Ovary (tissue), 9 donors: Measurements from ENCODE around the gene ASPSCR1. TPM values are rescaled to one million over a fixed set of nuclear protein-coding genes. Genes with fewer than 3 reads are reported as not detected.

Experiments used
- DNase-seq, 5 donors: peaks; one replicate each; pipeline ENCODE4 v3.0.0-alpha.2; 2019 to 2020
- H3K27ac ChIP-seq, 2 donors: fragments of 200-600 bp; one replicate each; pipeline versions ENCODE4 v1.5.1 to v1.8.0; 2019 to 2022
- H3K27me3 ChIP-seq: fragments of 200-600 bp; one replicate; pipeline ENCODE4 v1.8.0; 2022
- H3K36me3 ChIP-seq: fragments of 200-600 bp; sonication (generic); one replicate; pipeline ENCODE4 v1.5.1; 2019
- H3K4me1 ChIP-seq: one replicate; pipeline ENCODE4 v1.8.1; 2013; ENCODE audit warnings: mild to moderate bottlenecking, moderate library complexity; ENCODE audit not compliant: insufficient read depth
- H3K4me3 ChIP-seq: fragments of 200-600 bp; sonication (generic); one replicate; pipeline ENCODE4 v1.5.1; 2017
- H3K9me3 ChIP-seq, 2 donors: fragments of 200-600 bp in 1 of 2; sonication (generic) in 1 of 2; one replicate each; pipeline versions ENCODE4 v1.5.1 to v1.8.1; 2013 to 2019; ENCODE audit warnings: mild to moderate bottlenecking in 1 of 2, moderate library complexity in 1 of 2
- EP300 ChIP-seq: sonication (generic); formaldehyde crosslinking; IDR thresholded peaks from one replicate; pipeline ENCODE4 v1.6.1; 2017; ENCODE audit warnings: antibody characterized with exemption
- POLR2A ChIP-seq: fragments of 450-650 bp; IDR thresholded peaks from one replicate; pipeline ENCODE4 v1.6.1; 2017; ENCODE audit warnings: antibody characterized with exemption, mild to moderate bottlenecking, moderate library complexity
- WGBS, 3 donors: extraction: QIAGEN DNeasy Blood & Tissue Kit in 1 of 3; methylation state at CpG; one replicate each; pipeline versions ENCODE4 v1.1.5 to v1.1.7; 2013 to 2017; 5-methylcytosine and 5-hydroxymethylcytosine counted together
- intact Hi-C, 4 donors: fragments of 100-400 bp; cut with DNase I; formaldehyde crosslinking; loops; one replicate each; pipeline versions ENCODE4 v1.11.0 to v1.15.1; 2022 to 2023
- polyA plus RNA-seq, 2 donors: library from polyadenylated mRNA; stranded (reverse); fragments of 200-250 nt in 1 of 2; fragments of 350-450 nt in 1 of 2; fragmentation: Illumina TruSeq in 1 of 2; extraction: RNeasy Lipid Tissue Mini Kit (QIAGEN cat#74804) in 1 of 2; gene quantifications; one replicate each; pipeline ENCODE4 v1.2.3, GENCODE V29; 2013 to 2014
- total RNA-seq, 7 donors: library from RNA; depleted of rRNA in 2 of 7; stranded (reverse); fragments of >200 nt in 2 of 7; fragmentation: NEBNext Ultra II Directional in 3 of 7; extraction: Animal tissue kit (Norgen Biotek cat#: 25700) in 3 of 7; gene quantifications; one replicate each; pipeline versions ENCODE4 v1.1.0 to v1.2.4, GENCODE V29; 2016 to 2023
- TF ChIP-seq, protein P1 (sequence below), 3 donors: fragments of 450-650 bp in 2 of 3; fragments of 200-600 bp in 1 of 3; IDR thresholded peaks; one replicate each; pipeline versions ENCODE4 v1.5.1 to v1.8.0; 2016 to 2022; ENCODE audit warnings: antibody characterized with exemption in 3 of 3, mild to moderate bottlenecking in 1 of 3
- donor health status: DM: no; HTN: no; CAD: no; lungs with moderate emphysema.
- donor health status: DM: no; HTN: no; CAD: no.
- donor health status: Bipolar disorder and iron deficiency.
- donor health status: DM: yes; HTN: yes; CAD: no.
- donor health status: DM: no; HTN: no; CAD: no.
- donor health status: DM: yes; HTN: yes; CAD: no.

Gene ASPSCR1
- total and polyA plus RNA-seq, 9 donors = 1.6 to 39.9 (median 24.3) TPM

- H3K4me1 ChIP-seq = peaks cover 3% of the 10 kb centered on the region
- no peaks in the 10 kb centered on the region for H3K9me3 ChIP-seq
- H3K4me3 ChIP-seq = no peak overlapping the region
- H3K36me3 ChIP-seq = no peaks in the 10 kb centered on the region
- no peaks in the 10 kb centered on the region for H3K27me3 ChIP-seq
- 73 to 80% (median 75%) methylated on average over 15 to 16 of the region's 16 CpGs for WGBS, 3 donors
- DNase-seq = no peak
- H3K27ac ChIP-seq = no peak overlapping the region
- intact Hi-C loops = no loop called here
- no peak for TF ChIP-seq EP300
- TF ChIP-seq POLR2A = no peak
- TF ChIP-seq, protein P1, sequence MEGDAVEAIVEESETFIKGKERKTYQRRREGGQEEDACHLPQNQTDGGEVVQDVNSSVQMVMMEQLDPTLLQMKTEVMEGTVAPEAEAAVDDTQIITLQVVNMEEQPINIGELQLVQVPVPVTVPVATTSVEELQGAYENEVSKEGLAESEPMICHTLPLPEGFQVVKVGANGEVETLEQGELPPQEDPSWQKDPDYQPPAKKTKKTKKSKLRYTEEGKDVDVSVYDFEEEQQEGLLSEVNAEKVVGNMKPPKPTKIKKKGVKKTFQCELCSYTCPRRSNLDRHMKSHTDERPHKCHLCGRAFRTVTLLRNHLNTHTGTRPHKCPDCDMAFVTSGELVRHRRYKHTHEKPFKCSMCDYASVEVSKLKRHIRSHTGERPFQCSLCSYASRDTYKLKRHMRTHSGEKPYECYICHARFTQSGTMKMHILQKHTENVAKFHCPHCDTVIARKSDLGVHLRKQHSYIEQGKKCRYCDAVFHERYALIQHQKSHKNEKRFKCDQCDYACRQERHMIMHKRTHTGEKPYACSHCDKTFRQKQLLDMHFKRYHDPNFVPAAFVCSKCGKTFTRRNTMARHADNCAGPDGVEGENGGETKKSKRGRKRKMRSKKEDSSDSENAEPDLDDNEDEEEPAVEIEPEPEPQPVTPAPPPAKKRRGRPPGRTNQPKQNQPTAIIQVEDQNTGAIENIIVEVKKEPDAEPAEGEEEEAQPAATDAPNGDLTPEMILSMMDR (IDR thresholded peaks at IDR 0.05) = no peak
Measured at GRCh38 chr17:82060001-82060380, 82.6 kb downstream of the ASPSCR1 start.

GRCh38 chr17:82060614-82061013 is 83.2 kb downstream of the ASPSCR1 start:
- intact Hi-C loops = no loop called here
- H3K4me3 ChIP-seq = no peak overlapping the region
- WGBS, 3 donors = 82 to 93% (median 85%) methylated on average over 10 to 14 of the region's 14 CpGs
- TF ChIP-seq EP300 (no peak), POLR2A (no peak)
- TF ChIP-seq, protein P1 (IDR thresholded peaks at IDR 0.05) = no peak
- DNase-seq = no peak
- H3K36me3 ChIP-seq = no peaks in the 10 kb centered on the region
- no peak overlapping the region for H3K27ac ChIP-seq
- peaks cover 3% of the 10 kb centered on the region for H3K4me1 ChIP-seq
- no peaks in the 10 kb centered on the region for H3K9me3 ChIP-seq
- no peaks in the 10 kb centered on the region for H3K27me3 ChIP-seq

- Histone ChIP-seq H3K4me1 (peaks cover 6% of the 10 kb centered on the region), H3K36me3 (no peaks in the 10 kb centered on the region), H3K4me3 (no peak overlapping the region), H3K27ac (no peak overlapping the region), H3K27me3 (no peaks in the 10 kb centered on the region), H3K9me3 (no peaks in the 10 kb centered on the region)
- TF ChIP-seq, protein P1 (IDR thresholded peaks at IDR 0.05) = no peak
- no peak for TF ChIP-seq POLR2A
- TF ChIP-seq EP300 = no peak
- intact Hi-C loops = no loop called here
- 76 to 83% (median 82%) methylated on average over 27 to 34 of the region's 34 CpGs for WGBS, 3 donors
- no peak for DNase-seq
Measured at GRCh38 chr17:82061047-82061925, 83.9 kb downstream of the ASPSCR1 start.

- no peaks in the 10 kb centered on the region for H3K36me3 ChIP-seq
- WGBS, 3 donors = 72 to 78% (median 74%) methylated on average over 21 to 24 of the region's 24 CpGs
- no peaks in the 10 kb centered on the region for H3K9me3 ChIP-seq
- TF ChIP-seq POLR2A (no peak), EP300 (no peak)
- TF ChIP-seq, protein P1 (IDR thresholded peaks at IDR 0.05) = no peak
- no peak for DNase-seq
- intact Hi-C loops = no loop called here
- H3K27ac ChIP-seq = no peak overlapping the region
- no peaks in the 10 kb centered on the region for H3K27me3 ChIP-seq
- H3K4me3 ChIP-seq = no peak overlapping the region
- H3K4me1 ChIP-seq = peaks cover 6% of the 10 kb centered on the region
Measured at GRCh38 chr17:82062076-82062983, 84.9 kb downstream of the ASPSCR1 start.
